ENCODE data around the gene UGT1A1.

Gene UGT1A1

GRCh38 chr2:233818639-233819621 is 58.9 kb downstream of the UGT1A1 start:
- DNase-seq, result no peak

- no peak for DNase-seq
These were observed 60.1 kb downstream of the UGT1A1 start for GRCh38 chr2:233819884-233820773.

- no peak for DNase-seq
These were observed 60.7 kb downstream of the UGT1A1 start for GRCh38 chr2:233820774-233821105.

GRCh38 chr2:233821196-233821595 is 61.1 kb downstream of the UGT1A1 start:
- DNase-seq, result no peak

- DNase-seq, result no peak
These were observed 61.6 kb downstream of the UGT1A1 start for GRCh38 chr2:233821709-233822100.

- no peak for DNase-seq
These were observed 62.2 kb downstream of the UGT1A1 start for GRCh38 chr2:233822101-233822771.
